ENCODE measurements around the gene BCL11A. TPM values are rescaled to one million over a fixed set of nuclear protein-coding genes. Genes with fewer than 3 reads are reported as not detected.

BCL11A gene
- total RNA-seq, 1 experiment from 2014 or later = 0.29 TPM

GRCh38 chr2:60407398-60407797, 146.1 kb downstream of the BCL11A start:
- Histone ChIP-seq H3K9me3 (no peaks in the 10 kb centered on the region), H3K4me1 (peaks cover 11% of the 10 kb centered on the region), H3K36me3 (ENCODE audit: control insufficient read depth, insufficient read depth, low read length) (no peaks in the 10 kb centered on the region), H3K4me3 (ENCODE audit: low read depth, low read length) (no peak overlapping the region), H3K27me3 (replicated peaks; ENCODE audit: control insufficient read depth, insufficient read depth, low read length) (no peaks in the 10 kb centered on the region)
- TF ChIP-seq CTCF (IDR thresholded peaks at IDR 0.05; ENCODE audit: insufficient read depth in 1 of 2, low read depth in 1 of 2, low read length in 1 of 2, severe bottlenecking in 1 of 2, unreplicated experiment in 1 of 2) = no peak
- no peak for DNase-seq
- no TSS peak for BruUV-seq (replicated peaks)
- ChIA-PET CTCF (no interaction called here), POLR2A (no interaction called here)
- H3K27ac Mint-ChIP-seq (ENCODE audit: unreplicated experiment) = no peak overlapping the region
- no peak overlapping the region for H3K4me3 Mint-ChIP-seq (ENCODE audit: unreplicated experiment)
- no peaks in the 10 kb centered on the region for H3K36me3 Mint-ChIP-seq (ENCODE audit: insufficient read depth, unreplicated experiment)
- H3K9me3 Mint-ChIP-seq (ENCODE audit: unreplicated experiment) = no peaks in the 10 kb centered on the region
- intact Hi-C loops (cut with micrococcal nuclease; ENCODE audit: unreplicated experiment) = no loop called here
- H3K4me1 Mint-ChIP-seq (ENCODE audit: low read depth, unreplicated experiment) = peaks cover 19% of the 10 kb centered on the region
- H3K27me3 Mint-ChIP-seq (ENCODE audit: insufficient read depth, unreplicated experiment) = no peaks in the 10 kb centered on the region

- H3K27me3 Mint-ChIP-seq (ENCODE audit: insufficient read depth, unreplicated experiment) = no peaks in the 10 kb centered on the region
Observed at GRCh38 chr2:60406192-60406591, 147.3 kb downstream of the BCL11A start.

GRCh38 chr2:60405271-60405919, 148.1 kb downstream of the BCL11A start:
- TF ChIP-seq CTCF (IDR thresholded peaks at IDR 0.05; ENCODE audit: insufficient read depth in 1 of 2, low read depth in 1 of 2, low read length in 1 of 2, severe bottlenecking in 1 of 2, unreplicated experiment in 1 of 2) = no peak
- no TSS peak for BruUV-seq (replicated peaks)
- POLR2A ChIA-PET = no interaction called here
- no peak overlapping the region for H3K4me3 ChIP-seq (ENCODE audit: low read depth, low read length)
- DNase-seq = no peak
- peaks cover 10% of the 10 kb centered on the region for H3K4me1 ChIP-seq
- H3K27me3 ChIP-seq (replicated peaks; ENCODE audit: control insufficient read depth, insufficient read depth, low read length) = no peaks in the 10 kb centered on the region
- Mint-ChIP-seq H3K27me3 (ENCODE audit: insufficient read depth, unreplicated experiment) (no peaks in the 10 kb centered on the region), H3K27ac (ENCODE audit: unreplicated experiment) (no peak overlapping the region), H3K4me1 (ENCODE audit: low read depth, unreplicated experiment) (peaks cover 15% of the 10 kb centered on the region), H3K9me3 (ENCODE audit: unreplicated experiment) (no peaks in the 10 kb centered on the region), H3K36me3 (ENCODE audit: insufficient read depth, unreplicated experiment) (no peaks in the 10 kb centered on the region), H3K4me3 (ENCODE audit: unreplicated experiment) (no peak overlapping the region)
- CTCF ChIA-PET = no interaction called here
- H3K9me3 ChIP-seq = no peaks in the 10 kb centered on the region
- intact Hi-C loops (cut with micrococcal nuclease; ENCODE audit: unreplicated experiment) = no loop called here
- no peaks in the 10 kb centered on the region for H3K36me3 ChIP-seq (ENCODE audit: control insufficient read depth, insufficient read depth, low read length)

More at GRCh38 chr2:60406192-60406591, 147.3 kb downstream of the BCL11A start:
- no TSS peak for BruUV-seq (replicated peaks)
- Histone ChIP-seq H3K27me3 (replicated peaks; ENCODE audit: control insufficient read depth, insufficient read depth, low read length) (no peaks in the 10 kb centered on the region), H3K4me3 (ENCODE audit: low read depth, low read length) (no peak overlapping the region), H3K9me3 (no peaks in the 10 kb centered on the region), H3K4me1 (peaks cover 10% of the 10 kb centered on the region), H3K36me3 (ENCODE audit: control insufficient read depth, insufficient read depth, low read length) (no peaks in the 10 kb centered on the region)
- no peak for DNase-seq
- ChIA-PET CTCF (no interaction called here), POLR2A (no interaction called here)
- no peak overlapping the region for H3K4me3 Mint-ChIP-seq (ENCODE audit: unreplicated experiment)
- peak overlapping the region; percentile 13 for H3K27ac Mint-ChIP-seq (ENCODE audit: unreplicated experiment)
- TF ChIP-seq CTCF (IDR thresholded peaks at IDR 0.05; ENCODE audit: insufficient read depth in 1 of 2, low read depth in 1 of 2, low read length in 1 of 2, severe bottlenecking in 1 of 2, unreplicated experiment in 1 of 2) = no peak
- peaks cover 15% of the 10 kb centered on the region for H3K4me1 Mint-ChIP-seq (ENCODE audit: low read depth, unreplicated experiment)
- no peaks in the 10 kb centered on the region for H3K36me3 Mint-ChIP-seq (ENCODE audit: insufficient read depth, unreplicated experiment)
- intact Hi-C loops (cut with micrococcal nuclease; ENCODE audit: unreplicated experiment) = no loop called here
- H3K9me3 Mint-ChIP-seq (ENCODE audit: unreplicated experiment) = no peaks in the 10 kb centered on the region

Other genes starting within 250 kb of the BCL11A start
- gene PAPOLG, start 202.6 kb upstream of the BCL11A start, total RNA-seq (2022) = 14.0 and 14.4 TPM in 2 replicates

Data from Caco-2 (cell line).